Inflammatory macrophage treated with lipopolysaccharide for 1 hour (primary cell): ENCODE results near the gene DLX5.

Experiments
- DNase-seq, 2 donors: peaks; one replicate each; pipeline ENCODE4 v3.0.0-alpha.2; 2020 to 2022

DLX5 gene

DNA sequence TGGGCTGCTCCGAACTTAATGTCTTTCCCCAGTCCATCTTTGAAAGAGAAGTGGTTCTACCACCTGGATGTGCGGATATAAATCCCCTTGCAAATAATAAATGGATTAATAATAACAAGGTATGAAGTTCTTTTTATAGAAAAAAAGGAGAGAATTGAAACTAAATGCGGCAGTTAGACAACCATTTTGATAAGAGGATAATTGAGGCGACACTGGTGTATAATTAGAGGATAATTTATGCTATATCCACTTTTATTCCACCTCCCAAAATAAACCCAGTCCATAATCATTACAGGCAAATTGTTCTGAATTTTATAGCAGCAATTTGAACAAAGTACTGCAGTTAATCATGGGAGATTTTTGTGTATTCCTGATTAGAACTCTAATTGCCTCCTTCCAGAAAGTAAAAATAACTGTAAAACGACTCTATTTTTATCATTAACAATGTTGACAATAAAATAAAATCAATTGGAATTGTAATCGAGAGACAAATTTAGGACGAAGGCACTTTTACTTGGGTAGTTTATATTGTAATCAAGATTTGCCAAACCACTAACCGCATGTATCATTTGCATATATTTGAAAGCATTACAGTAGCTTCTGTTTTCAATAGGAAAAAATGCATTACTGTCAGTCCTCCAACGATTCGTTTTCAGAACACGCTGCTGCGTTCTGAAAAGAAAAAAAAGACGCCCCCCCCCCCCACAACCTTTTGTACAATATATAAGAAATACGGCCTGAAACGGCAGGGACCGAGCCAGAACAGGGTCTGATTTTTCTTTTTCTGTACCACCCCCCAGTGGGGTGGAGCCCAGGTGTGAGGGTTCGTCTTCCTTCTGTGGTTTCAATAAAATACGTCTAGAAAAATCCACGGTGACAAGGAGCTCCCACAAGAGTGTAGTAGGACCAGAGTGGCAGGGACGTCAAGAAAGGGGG lies 20.1 kb downstream of the DLX5 start:
- DNase-seq: no peak

DNA sequence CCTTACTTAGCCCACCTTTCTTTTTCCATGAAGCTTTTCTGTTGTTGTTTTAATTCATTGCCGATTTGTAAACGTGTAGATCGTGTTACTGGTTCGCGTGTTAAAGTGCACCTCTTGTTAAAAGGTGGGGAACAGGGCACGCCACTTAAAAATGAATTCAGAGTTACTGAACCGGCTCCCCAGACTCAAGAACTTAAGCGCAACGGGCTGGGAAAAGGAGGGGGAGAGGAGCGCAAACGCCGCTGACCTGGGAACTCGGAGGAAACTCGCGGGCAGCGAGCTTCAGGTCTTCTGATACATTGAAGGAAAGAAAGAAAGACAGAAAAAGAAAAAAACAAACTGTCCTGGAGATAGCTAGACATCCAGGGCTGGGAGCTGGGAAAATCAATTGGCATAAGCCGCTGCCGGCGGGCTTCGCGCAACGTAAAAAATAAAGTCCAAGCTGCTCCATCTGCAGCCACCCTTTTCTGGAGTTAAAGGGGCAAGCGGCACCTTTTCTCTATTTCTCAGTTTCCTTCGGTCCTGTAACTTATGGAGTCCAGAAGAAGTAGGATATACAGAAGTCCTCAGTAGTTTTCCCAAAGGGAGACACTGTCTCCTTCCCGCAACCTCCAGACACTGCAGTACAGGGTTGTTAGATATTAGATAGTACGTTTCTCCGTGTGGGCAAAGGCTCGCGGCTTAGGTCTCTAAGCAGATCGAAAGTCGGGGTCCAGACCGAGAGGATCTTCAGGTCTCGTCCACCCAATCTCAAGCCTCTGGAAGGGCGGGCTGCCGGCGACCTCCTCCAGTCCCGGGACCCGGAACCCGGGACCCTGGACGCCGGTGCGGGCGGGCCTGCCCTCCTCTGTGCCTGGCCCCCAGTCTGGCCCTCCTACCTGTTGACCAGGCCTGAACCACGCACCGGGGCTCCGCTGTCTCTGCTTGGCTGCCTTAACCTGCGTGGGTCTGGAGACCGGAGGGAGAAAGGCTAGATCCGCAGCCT lies 21.1 kb downstream of the DLX5 start:
- DNase-seq: no peak

DNA sequence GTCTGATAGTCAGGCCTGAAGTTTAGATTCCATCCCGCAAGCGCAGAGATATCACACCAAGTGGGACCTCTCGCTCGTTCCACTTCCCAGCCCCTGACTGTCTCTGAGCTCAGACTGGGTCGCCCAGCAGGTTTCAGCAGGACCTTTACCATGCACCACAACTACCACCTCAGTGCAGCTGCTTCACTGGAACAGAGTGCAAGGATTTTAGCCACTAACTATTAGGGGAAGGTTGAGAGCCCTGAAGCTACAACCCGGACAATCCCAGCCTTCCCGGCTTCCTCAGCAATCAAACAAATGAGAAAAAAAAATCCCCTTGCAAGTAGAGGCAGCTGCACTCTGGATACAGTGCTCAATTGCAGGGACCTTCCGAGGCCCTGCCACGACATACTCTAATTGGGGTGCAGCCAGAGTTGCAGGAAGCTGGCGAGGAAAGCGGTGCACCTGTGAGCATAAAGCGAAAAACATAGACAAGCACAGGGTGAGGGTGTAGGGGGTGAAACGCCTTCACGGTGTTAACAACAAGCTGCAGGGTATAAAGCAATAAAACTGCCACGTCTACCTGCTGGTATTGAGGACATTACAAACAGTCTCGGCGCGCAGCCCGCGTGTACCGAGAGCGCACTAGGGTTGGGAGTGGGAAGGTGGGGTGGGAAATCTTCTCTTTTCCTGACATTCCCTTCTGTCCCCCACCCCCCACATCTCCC lies 21.9 kb downstream of the DLX5 start:
- no peak for DNase-seq

- no peak for DNase-seq
Observed at GRCh38 chr7:97001656-97002554, 22.7 kb downstream of the DLX5 start.

DNA sequence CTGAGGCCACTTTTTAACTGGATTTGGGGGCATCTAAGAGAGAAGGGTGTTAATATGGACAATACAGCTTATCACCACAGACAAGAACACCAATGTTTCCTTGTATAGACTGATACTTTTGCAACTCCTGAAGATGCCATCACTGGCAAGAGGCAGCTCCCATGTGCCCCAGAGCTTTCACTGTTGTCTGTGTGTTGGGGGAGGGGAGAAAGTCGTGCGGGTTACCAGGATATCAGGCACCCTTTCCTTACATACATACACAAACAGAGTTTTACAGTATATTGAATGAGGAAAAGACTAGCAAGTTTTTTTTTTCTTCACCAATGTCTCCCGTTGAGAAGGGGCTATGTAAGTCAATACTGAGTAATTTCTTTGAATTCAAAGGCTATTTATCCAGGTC lies 23.4 kb downstream of the DLX5 start:
- no peak for DNase-seq

DNA sequence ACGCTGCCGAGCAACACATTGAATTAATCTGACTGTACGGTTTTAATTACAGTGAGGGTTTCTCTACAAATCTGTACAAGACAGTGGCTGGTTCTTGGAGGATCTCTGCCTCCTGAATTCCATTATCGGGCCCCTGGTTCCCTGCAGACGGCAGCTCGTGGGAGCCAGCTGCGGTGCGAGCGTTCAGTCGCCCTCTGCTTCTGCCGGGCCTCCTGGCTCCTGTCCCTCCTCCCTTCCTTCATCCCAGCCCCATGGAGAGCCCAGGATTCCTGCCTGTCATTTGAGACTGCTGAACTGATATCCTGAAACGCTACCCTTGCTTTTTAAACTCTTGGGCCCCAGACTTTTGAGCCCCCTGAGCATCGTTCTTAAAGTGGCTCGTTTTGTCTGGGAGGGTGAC lies 25.9 kb downstream of the DLX5 start:
- DNase-seq: no peak

- DNase-seq: no peak
Observed at GRCh38 chr7:96998333-96998732, 26.3 kb downstream of the DLX5 start.

DNA sequence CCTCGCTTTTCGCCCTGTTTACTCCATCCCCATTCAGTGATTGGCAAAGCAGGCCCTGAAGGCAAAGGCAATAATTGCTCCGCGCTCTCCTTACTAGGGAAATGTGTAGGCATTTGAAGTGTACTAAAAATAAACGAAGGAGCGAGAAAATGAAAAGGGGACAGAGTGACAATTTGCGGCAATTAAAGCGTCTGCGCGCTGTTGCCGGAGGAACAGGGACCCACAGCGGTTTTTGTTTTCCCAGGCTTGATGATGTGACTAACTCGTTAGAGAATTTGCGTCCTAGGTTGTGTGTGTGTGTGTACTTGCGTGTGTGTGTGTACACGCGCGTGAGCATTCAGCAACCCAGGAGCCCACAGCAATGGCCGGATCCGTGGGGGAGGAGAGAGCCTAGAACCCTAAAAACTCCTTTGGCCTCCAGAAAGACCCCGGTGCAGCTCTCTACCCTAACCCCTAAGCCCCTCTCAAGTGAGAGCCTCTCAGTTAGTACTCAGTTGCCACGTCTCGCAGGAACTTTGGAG lies 27.1 kb downstream of the DLX5 start:
- DNase-seq: no peak

DNA sequence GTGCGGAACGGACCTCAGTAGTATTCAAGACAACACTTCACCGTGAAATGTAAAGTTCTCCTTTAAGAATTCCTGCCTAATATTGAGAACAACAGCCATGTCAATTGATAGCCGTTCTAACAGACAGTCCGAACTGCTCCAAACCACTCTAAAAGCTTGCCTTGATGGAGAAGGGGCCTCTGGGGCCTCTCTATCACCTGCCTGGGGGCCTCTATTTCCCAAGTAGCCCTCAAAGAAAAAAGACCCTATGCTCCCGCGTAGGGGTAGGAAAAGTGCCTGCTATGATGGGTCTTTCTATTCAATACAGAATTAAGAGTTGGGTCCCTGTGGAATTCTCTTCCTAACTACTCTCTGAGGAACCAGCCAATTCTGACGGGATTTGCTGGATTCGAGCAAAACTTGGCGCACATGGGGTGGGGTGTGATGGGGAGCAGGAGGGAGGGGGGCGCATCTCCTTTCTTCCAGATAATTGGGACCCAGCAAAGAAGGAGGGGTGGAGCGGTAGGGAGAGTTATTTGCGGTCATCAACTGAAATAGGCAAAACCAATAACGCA lies 27.6 kb downstream of the DLX5 start:
- DNase-seq: no peak

DNA sequence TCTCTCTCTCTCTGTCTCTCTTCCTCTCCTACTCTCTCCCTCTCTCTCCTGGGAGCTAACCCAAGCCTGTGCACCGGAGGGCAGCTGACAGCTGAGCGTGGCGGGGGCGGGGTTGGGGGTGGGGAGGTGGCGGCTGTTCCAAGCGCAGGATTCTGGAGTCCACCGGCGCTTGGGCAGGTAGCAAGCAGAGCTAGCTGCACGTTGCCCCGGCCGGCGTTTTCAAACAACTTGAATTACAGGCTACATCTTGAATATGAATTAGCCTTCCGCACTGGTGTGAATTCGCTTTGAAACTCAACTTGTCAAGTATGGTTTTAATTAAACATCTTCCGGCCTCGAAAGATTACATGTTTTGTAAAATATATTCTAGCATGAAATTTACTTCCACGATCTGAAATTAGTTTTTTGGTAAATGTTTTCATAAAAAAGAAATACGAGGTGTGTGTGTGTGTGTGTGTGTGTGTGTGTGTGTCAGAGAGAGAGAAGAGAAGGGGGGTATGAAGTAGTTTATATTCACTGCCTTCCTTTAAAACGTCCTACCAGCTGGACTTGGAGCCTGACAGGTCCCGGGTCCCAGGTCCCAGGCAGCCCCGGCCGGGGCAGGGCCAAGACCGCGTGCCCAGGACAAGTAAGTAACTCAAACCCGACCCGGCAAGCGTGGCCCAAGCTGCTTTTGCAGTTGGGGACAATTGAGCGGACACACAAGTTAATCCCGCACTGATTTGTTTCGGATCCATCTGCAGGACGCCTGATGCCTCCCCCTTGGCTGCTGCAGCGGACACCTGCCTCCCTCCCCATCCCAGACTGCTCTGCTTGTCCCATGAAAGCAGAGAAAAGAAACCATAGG lies 28.3 kb downstream of the DLX5 start:
- DNase-seq: no peak

GRCh38 chr7:96995406-96996110 lies 29.1 kb downstream of the DLX5 start:
- no peak for DNase-seq

GRCh38 chr7:96993980-96994379 lies 30.7 kb downstream of the DLX5 start:
- no peak for DNase-seq

- DNase-seq: no peak
Observed at GRCh38 chr7:96993094-96993865, 31.4 kb downstream of the DLX5 start.

GRCh38 chr7:96992192-96993005 lies 32.2 kb downstream of the DLX5 start:
- no peak for DNase-seq

GRCh38 chr7:96991546-96992191 lies 33.0 kb downstream of the DLX5 start:
- DNase-seq: no peak

DNA sequence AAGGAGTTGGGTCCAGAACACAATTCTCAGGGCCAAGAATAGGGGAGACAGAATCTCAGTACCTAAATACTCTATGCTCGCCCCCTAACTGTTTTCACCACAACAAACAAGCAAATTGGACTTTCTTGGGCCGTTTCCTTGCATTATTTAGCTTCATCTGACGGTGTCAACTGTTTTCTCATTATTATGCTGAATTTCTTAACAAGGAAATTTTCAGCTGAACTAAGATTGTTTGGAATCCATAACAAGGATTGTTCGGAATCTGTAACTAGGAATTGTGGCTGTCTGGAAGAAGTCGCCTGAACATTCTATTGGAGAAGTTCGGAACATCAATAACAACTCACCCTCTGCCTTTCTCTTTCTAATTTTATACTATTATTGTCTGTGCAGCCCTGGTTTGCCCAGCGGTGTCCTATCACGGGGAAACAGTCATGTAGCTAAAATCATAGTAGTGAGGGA lies 34.7 kb downstream of the DLX5 start:
- DNase-seq: no peak

- DNase-seq: no peak
Observed at GRCh38 chr7:96989241-96989858, 35.3 kb downstream of the DLX5 start.
